Measurements from ENCODE around the gene ETFBKMT.
A peak's percentile ranks its signal among the peaks of the same experiment; 100 is the strongest.

ETFBKMT gene, protein sequence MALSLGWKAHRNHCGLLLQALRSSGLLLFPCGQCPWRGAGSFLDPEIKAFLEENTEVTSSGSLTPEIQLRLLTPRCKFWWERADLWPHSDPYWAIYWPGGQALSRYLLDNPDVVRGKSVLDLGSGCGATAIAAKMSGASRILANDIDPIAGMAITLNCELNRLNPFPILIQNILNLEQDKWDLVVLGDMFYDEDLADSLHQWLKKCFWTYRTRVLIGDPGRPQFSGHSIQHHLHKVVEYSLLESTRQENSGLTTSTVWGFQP

DNA sequence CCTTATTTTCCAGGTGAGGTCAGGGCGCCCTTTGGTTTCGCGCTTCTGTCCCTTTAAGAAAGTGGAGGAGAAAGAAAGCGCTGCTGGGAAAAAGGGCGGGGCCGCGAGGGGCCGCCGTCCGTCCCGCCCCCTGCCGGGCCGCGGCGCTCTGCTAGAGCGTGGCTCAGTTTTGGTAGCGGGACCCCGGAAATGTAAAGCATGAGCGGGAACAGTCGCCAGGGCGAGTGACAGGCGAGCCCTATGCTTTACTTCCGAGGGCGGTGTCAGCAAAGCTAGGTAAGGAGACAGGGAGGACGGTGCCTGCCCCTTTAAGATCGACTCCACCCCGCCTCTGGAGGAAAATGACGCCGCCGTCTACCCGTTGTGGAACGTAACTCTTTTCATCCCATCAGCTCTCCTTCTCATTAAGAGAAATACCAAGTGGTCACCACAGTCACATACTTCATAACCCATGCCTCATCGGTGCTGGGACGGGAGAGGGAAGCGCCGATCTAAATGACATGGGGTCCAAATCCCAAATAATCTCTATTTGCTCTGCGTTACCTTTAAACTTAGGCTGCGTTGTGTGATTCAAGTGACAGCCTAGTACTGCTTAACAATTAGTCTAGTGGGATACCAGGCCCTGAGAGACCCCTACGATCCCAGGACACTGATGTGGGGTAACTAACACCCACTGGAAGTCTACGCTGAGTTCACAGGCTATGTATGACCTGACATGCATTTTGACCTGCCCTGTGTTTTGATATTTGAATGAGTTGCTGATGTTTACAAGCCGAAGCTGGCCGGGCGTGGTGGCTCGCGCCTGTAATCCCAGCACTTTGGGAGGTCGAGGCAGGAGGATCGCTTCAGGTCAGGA, at the start of gene ETFBKMT:
TSS of gene ETFBKMT (plus strand) at position 602 of the 856 bp plus-strand sequence. CDS start 2,266 bp downstream, outside the sequence.
- DNase-seq: peak; percentile 94

DNA sequence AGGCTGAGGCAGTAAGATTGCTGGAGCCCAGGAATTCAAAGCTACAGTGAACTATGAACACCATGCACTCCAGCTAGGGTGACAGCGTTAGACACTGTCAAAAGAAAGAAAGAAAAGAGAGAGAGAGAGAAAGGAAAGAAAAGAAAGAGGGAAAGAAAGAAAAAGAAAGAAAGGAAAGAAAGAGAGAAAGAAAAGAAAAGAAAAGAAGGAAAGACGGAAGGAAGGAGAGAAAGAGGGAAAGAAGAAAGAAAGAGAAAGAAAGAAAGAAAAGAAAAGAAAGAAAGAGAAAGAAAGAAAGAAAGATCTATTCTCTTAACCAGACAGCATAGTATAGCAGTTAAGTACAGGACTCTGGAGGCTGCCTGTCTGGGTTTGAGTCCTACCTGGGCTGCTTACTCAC, 46.7 kb upstream of the ETFBKMT start:
- no peak for DNase-seq

DNA sequence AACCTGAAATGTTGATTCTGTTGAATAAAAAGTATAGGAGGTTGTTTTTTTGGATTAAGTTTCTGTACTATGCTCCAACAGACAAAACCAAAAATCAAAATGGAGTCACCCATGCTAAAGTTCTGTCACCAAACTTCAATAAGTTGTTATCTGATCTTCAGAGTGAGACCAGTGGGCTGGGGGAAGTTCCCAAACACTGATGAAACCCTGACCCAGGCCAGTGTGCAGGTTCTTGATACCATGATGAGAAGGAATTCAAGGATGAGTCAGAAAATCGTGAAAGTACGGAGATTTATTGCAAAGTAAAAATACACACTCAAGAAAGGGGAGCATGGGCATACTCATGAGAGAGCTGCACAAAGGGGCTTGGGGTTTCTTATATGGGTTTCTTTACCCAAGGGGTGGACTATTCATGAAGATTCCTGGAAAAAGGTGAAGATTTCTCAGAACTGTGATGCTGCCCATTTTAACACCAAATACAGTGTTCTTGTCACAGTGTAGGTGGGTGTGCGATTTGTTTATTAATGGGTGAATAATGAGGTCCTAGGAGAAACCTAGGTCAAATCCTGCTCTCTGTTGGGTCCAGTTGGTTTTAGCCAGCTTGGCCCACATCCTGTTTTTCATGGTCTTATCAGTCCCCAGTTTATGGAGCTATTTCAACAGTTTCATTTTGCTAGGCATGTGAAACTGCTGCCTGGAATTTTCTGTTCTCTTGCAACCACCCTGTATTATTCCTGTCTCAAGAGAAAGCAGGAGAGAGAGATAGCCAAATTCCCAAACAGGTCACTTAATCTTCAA, 41.1 kb upstream of the ETFBKMT start:
- DNase-seq: no peak

DNA sequence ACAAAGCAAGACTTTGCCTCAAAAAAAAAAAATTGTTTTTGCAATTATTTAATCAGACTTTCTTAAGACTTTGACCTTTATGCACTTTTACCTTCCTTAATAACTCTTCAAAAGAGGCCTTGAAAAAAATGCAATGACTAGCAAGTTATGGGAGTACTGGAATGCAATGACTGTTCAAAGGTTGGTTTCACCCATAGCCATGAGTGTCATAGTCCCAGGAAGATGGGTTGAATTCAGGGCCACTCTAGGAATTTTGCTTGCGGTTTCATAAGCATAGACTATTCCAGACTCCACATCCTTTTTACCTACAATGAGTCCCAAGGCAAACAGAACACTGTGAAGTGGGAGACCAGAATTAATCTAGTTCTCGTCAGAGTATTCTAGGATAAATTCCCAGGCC, 39.2 kb upstream of the ETFBKMT start:
- DNase-seq: no peak

DNA sequence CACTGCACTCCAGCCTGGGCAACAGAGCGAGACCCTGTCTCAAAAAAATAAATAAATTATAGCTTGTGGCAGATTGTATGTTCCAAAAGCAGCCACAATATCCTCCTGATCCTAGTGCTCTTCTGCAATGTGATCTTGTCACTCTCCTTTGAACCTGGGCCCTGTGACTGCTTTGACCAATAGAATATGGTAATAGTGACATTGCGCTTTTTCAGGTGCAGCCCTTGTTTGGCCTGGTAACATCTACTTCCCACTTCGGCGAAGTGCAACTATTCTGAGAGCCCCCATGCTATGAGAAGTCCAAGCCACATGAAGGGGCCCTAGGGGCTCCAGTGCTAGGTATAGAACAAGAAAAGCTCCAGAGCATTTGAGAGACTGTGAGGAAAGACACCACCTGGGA, 37.5 kb upstream of the ETFBKMT start:
- no peak for DNase-seq

DNA sequence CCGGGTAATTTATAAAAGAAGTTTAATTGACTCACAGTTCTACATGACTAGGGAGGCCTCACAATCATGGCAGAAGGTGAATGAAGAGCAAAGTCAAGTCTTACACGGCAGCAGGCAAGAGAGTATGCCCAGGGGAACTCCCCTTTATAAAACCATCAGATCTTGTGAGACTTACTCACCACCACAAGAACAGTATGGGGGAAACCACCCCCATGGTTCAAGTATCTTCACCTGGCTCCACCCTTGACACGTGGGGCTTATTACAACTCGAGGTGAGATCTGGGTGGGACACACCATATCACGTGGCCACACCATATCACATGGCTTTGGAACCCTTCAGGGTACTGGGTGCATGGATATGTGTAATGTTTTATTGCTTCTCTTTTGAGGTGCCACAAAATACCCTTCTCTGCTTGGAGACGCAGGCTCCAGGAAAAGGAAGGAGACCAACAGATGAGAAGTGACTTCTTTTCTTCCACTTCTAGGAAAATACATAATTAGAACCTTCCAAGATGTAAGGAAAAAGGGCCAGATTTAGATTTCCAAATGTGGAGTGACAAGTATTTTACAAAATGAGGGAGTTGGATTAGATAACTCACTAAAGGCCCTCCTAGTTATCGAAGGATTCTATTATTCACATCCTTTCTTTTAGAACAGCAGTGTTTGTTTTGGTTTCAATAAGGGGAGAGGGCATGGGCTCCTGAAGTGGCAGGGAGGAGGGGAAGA, 33.1 kb upstream of the ETFBKMT start:
- DNase-seq: no peak

DNA sequence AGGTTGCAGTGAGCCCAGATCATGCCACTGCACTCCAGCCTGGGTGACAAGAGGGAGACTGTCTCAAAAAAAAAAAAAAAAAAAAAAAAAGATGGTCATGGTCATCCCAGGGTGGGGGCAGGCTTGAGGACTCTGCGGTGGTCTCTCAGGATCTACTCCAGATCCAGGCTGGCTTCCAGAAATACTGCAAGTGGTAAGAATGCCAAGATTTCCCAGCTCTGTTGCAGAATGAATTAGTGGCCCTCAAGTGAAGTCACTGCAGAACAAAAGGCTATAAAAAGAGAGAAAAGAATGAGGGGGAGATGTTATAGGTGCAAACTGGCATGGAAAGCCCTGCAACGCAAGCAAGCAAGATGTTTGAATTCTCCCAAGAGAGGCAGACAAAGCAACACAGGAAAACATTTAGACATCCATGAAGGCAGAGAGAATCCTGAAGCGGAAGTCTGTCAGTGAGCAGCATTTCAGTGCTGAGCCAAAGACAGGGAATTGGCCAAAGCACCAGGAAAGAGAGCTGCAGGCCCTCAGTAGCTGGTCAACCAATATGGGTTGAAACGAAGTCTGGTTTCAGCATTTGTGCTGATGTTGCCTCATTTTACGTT, 31.9 kb upstream of the ETFBKMT start:
- DNase-seq: no peak

DNA sequence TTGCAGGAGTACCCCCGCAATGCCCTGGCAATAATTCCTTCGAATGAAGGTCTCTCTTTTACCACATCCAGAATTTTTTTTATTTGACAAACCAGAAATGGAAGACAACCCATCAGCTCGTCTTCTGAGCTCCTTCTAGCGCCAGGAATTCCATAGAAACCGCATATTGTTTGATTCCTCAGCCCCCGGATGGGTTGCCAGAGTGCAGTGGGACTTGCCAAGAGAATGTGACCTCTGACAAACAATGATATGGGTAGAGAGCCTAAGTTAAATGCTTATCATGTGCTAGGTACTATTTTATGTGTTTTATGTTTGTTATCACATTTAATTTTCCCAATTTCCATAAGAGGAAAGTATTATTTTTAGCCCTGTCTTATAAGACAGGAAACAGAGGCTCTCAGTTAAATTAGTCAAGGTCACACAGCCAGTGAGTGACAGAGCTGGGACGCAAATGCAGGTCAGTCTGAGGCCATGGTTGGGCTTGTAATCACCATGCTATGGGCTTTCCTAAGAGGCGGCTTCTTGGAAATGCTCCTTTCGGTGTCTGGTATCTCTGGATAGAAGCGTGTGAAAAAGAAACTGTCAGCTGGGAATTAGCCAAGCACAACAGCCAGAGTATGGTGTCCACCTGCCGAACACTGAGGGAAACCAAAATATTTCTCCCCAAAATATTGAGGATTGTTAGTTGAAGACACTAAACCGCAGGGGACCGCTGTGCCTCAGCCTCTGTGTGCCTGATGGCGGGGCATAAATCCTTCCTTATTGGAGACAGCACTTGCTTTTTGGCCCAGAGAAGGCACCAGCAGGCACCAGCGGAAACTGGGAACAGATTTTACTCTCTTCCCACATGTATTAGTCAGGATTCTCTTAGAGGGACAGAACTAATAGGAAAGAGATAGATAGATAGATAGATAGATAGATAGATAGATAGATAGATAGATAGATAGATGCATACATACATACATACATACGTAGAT, 29.4 kb upstream of the ETFBKMT start:
- no peak for DNase-seq

DNA sequence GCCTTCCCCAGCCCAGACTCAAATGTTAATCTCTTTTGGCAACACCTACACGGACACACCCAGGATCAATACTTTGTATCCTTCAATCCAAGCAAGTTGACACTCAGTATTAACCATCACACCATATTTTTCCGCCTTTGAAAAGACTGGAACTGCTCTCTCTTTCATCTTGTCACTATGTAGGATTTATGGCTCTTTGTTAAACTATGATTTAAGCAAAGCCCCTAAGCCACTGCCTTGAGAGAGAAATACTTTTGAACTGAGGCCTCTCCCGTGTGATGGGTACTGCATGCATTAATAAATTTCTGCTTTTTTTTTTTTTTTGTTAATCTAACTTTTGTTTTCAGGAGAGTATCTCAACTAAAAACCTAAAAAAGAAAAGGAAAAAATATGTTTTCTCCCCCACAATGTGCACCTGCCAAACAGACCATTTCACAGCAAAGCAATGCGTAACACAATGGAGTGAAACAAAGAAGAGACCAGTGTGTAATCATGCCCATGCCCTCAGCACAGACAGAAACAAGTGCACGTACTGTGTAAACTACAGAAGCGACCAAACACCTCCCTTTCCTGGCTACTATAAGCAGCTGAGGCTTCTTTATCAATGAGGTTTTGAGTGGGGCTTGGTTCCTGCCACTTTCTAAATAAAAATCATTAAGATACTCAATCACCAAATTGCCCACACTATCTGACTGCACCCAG, 28.3 kb upstream of the ETFBKMT start:
- DNase-seq: no peak

DNA sequence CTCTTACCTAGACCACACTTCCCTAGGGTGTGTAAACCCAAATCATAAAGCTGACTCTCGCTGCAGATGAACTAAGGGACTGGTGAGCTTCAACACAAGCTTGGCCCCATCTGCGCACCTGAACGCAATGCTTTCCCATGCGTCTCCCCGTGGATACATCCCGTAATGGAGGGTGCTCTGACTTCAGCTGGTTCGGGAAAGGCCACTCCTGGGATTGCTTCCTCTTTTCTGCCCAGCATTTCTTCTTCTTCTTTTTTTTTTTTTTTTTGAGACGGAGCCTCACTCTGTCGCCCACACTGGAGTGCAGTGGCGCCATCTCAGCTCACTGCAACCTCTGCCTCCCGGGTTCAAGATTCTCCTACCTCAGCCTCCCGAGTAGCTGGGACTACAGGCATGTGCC, 27.7 kb upstream of the ETFBKMT start:
- no peak for DNase-seq

DNA sequence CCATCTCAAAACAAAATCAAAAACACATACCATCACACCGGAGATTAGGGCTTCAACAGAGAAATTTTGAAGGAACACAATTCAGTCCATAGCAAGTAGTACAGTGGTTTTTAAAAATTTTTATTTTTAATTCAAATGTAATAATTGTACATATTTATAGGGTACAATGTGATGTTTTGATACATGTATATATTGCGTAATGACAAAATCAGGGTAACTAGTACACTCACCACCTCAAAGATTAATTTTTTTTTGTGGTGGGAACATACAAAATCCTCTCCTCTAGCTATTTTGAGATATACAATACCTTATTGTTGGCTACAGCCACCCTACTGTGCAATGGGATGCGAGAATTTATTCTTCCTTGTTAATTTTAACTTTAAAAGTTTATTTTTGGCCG, 26.0 kb upstream of the ETFBKMT start:
- DNase-seq: no peak

DNA sequence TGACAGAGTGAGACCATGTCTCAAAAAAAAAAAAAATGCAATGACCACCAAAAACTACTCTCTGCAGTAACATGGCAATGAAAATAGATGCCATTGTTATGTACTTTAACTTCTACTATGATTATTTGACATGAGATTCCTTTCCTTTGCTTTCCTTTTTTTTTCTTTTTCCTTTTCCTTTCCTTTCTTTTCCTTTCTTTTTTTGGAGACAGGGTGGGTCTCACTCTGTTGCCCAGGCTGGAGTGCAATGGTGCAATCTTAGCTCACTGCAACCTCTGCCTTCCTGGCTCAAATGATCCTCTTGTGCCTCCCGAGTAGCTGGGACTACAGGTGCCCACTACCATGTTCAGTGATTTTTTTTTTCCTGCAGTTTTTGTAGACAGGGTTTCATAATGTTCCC, 24.9 kb upstream of the ETFBKMT start:
- no peak for DNase-seq

DNA sequence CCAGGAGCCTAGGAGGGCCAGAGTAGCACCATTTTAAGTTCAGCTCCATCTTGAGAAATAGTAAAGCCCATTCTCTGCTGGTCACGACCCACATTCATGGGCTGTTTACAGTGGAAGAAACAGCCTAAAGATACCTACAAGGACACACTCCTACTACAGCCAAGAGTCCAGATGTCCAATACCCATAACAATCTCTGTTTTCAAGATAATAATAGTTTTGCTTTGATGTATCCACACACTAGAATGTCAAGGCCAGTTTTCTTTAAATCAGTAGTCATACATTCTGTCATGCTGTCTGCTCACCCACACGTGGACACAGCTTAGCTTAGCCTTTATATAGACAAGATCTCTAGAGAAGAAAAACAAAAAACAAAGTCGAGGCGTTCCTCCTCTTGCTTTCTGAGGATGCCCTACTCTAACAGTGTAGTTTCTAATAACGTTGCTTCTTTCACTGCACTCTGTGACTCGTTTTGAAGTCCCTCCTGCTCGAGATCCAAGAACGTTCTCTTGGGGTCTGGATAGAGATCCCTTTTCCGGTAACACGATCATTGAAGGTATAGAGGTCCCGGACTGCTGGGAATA, 17.9 kb upstream of the ETFBKMT start:
- no peak for DNase-seq

DNA sequence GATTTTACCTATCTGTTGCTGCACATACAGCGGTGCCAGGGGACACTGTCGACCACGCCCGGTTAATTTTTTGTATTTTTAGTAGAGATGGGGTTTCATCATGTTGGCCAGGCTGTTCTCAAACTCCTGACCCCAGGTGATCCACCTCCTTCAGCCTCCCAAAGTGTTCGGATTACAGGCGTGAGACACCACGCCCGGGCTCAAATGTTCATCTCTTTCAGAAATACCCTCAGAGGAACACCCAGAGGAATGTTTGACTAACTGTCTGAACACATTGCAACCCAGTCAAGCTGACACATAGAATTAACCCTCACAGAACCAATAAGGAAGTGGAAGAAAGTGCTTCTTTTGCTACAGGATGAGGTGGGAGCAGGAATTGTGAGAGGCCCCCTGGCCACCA, 15.0 kb upstream of the ETFBKMT start:
- no peak for DNase-seq

DNA sequence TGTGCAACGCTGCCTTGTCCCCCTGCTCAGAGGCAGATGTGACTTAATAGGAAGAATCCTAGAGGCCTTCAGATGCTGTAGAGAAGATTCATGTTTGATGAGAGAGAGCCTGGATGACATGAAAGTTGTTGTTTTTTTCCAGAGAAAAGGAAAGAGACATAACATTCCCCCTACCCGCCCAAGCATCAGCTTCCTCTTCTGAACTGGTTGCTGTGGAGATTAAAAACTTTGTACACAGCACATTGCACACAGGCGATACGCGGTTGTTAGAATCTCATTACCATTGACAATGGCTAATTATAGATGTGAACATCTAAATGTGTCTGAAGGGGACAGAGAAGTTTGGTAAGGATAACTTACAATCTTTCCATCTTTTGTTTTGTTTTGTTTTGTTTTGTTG, 13.6 kb upstream of the ETFBKMT start:
- DNase-seq: no peak

DNA sequence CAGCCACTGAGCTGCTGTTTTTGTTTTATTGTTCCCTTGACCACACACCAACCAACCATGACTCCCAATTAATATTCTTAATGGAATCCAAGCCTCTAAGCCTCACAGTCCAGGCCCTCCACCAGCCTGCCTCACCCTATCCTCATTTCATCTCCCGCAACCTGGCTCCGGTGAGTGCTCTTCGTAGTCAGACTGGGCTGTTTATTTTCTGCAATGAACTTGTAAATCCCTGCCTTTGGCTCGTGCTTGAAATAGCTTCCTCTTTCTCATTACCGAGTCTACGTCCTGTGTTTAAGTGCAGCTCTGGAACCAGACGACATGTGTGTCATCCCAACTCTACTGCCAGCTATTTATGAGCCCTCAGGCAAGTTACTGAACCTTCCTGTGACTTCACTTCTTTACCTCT, 12.4 kb upstream of the ETFBKMT start:
- no peak for DNase-seq

DNA sequence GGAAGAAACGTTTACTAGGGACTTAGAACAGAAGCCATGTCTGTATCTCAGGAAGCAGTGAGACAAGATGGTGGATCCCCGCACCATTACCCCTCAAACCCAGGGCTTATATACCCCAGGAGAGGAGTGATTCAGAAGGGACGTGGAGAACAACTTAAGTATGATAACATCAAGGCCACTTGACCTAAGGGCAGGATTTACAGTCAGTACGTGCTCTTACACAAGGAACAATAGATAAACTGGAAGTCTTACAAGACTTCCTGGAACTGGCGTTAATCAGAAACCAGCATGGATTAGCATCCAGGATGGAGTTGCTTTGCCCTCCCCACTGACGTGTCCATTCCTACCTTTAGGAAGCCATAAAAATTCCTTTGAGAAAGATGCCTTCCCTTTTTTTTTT, 8.6 kb upstream of the ETFBKMT start:
- no peak for DNase-seq

DNA sequence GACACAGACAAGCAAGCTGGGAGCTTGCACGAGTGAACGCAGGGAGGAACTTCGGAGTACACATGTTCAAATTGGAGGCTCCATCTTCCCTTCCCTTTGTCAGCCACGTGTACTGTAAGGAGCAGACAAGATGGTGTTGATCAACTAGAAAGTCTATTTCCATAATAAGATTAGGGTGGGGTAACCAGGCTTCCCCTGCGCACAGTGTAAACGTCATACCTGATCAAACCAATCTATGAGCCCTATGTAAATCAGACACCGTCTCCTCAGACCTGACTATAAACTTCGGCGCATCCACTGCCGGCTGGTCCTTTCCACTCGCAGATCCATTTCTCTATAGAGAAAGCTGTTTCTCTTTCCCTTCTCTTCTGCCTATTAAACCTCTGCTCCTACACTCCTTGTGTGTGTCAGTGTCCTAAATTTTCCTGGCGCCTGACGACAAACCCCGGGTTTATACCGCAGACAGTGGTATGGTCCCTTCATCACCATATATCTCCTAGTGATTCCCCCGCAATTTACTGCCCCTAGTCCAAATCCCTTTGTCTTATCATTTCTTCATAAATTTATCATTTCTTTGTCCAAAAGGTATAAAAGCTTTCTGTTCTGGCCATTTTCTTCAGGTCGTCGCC, 7.5 kb upstream of the ETFBKMT start:
- no peak for DNase-seq

DNA sequence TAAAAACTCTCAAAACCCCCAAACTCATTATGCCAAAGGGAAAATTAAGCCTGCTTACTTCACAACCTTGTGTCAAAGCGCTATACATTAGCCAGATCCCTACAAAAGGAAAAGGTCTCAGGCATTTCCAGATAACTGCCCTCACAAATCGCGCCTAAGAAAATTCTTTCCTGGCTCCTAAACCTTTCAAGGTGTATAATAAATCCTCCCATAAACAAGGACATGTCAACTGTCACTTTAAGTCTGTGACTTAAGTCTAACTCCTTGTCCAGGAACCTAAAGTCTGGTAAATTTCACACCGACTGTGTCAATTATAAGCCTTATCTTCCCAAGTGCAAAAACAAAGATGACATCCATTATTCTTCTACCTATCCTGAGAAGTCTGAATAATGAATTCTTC, 4.3 kb upstream of the ETFBKMT start:
- no peak for DNase-seq

DNA sequence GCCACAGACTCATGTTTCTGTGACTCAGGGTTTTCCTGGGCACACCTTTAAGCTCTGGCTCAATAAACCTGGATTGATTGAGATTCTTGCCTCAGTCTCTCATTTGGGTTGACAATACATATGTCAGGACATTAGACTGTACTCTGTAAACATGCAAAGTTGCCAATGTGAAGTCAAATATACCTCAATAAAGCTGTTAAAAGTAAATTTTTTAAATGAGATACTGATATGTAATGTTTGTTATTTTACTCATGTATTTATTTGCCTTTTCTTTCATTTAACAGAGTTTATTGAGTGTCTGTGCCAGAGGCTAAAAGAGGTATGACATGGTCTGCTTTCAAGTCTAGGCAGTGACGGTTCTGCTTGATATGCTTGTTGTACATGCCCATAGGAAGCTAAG, 3.7 kb upstream of the ETFBKMT start:
- no peak for DNase-seq
